ENCODE data around the gene GPR18.
"Not testable (repeated sequence)": the region's sequence is repeated elsewhere in the genome, so short reads cannot be mapped to it uniquely, and the experiment has no call there.

The GPR18 gene

DNA sequence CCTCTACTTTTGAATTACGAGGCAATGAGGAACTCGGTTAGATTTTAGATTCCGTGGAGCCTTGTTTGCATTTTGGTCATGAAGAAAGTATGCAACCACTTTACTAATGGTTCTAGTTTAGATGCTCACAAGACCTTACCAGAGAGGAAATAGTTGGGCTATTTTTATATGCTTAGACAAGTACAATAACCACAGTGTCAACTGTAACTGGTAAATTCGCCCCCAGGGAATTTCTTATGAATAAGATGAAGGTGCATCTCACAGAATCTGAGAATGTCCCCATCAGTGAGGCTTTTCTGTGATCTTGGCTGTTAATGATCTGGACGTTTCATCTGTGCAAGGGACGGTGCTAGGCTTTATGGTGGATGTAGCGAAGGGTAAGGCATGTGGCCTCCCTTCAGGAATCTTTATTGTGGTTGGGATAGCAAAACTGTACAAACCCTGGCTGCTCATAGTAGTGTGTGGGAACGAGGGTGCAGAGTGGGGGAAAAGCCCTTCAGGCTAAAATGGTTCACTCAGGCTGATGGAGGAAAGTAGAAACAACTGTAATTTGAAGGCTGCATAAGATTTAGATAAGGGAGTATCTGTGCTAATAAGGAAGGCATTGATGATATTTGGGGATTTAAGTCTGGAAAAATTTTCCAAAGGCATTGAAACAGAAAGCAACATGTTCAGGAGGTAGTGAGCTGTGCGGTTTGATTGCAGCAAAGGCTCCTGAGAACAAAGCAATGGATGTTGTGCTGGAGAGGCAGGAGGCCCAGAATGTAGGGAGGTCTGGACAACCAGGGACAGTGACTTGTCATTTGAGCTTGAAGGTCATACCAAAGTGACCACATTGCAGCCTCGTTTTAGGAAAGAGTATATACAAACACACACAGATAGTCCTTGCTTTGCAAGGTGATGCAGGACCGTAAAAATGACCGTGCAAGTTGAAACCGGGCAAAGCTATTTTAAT is 29.2 kb downstream of the GPR18 start:
- no peak for DNase-seq (ENCODE audit: low read depth)

- DNase-seq (ENCODE audit: low read depth): no peak
These were observed 30.1 kb downstream of the GPR18 start for GRCh38 chr13:99227909-99228688.

DNA sequence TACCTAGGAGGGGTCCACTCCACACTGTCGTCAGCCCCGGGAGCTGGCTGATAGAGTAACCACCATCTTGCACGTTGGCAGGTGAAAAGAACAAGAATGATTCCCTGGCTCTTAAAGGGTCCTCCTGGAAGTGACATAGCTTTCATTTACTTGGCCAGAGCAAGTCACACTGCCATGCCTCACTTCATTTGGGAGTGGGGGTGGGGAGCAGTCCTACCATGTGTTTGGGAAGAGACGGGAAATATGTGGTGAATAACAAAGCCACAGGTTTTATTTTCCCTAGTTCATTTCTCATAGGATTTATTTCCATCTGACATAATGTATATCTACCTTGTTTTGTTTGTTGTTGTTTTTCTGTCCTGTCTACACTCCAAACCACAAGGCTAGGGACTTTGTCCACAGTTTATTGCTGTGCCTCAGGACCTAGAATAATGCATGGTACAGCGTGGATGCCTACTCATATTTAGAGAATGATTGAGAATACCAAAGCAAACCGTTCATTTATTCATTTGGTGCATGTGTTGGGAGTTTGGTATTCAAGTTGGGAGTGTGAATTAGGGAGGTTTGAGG is 30.8 kb downstream of the GPR18 start:
- DNase-seq (ENCODE audit: low read depth): no peak

- DNase-seq (ENCODE audit: low read depth): no peak
These were observed 31.7 kb downstream of the GPR18 start for GRCh38 chr13:99226513-99226912.

- no peak for DNase-seq (ENCODE audit: low read depth)
These were observed 33.1 kb downstream of the GPR18 start for GRCh38 chr13:99225078-99225477.

GRCh38 chr13:99224021-99224420 is 34.2 kb downstream of the GPR18 start:
- DNase-seq (ENCODE audit: low read depth): no peak

- no peak for DNase-seq (ENCODE audit: low read depth)
These were observed 34.6 kb downstream of the GPR18 start for GRCh38 chr13:99223587-99223986.

DNA sequence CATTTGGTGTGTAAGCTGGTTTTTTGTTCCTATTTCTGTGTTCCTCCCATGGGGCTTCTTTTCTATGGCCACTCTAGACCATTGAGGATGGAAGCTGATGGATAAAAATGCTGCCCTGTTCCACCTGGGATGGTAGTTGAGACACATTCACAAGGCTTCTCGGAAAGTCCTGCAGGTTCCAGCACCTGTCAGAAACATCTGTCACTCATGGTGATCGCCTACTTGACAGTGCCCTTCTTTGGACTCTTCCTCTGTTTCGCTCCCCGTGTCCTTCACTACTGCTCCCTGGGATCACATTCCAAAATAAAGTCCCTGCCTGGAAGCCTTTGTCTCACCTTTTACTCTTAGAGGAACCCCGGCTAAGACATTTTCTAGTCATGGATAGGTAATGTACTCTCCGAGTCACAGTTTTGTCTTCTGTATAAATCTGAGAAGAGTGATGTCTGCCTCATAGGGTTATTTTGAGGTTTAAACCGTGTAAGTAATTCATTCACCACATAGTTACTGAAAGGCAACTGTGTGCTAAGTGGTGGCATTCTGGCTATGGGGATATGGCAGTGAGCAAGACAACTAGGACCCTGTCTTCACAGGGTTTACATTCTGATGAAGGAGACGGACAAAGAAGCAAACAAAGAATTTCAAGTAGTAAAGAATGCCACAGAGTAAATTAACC is 36.5 kb downstream of the GPR18 start:
- DNase-seq (ENCODE audit: low read depth): no peak

GRCh38 chr13:99220199-99220935 is 37.8 kb downstream of the GPR18 start:
- DNase-seq (ENCODE audit: low read depth): no peak

DNA sequence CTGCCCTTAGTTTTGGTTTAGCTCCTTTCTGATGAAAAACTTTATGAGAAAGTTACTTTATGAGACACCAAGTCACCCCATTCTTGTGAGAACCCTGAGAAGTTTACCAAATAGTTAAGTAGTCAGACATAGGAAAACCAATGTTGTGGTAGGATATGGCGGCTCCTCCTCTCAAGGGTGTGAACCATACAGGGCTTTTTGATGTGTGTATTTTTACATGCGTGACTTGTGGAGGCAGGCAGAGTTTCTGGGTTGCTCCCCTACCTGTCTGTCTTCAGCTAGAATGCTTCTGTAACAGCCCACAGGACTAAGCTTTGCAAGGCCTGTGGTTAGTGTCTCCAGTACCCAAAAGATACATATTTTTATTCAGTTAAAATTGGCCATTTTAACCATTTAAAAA is 39.2 kb downstream of the GPR18 start:
- no peak for DNase-seq (ENCODE audit: low read depth)

GRCh38 chr13:99218545-99218944 is 39.6 kb downstream of the GPR18 start:
- DNase-seq (ENCODE audit: low read depth): no peak

DNA sequence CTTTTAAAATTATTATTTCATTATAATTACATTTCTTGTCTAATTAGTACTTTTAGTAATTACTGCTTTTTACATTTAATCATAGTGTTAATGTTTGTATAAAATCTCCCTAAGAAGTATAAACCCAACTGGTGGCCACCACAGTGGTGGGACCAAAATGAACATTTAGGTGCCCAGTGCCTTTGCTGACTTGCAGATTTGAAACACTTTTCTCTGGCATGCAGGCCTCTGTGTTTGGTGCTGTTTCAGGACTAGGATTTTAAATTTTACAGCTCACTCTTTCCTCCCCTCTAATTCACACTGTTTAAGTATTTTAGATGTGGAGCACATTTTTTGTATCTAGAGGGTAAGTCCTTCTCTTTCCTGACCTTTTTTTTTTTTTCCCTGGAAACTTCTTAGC is 40.1 kb downstream of the GPR18 start:
- DNase-seq (ENCODE audit: low read depth): no peak

DNA sequence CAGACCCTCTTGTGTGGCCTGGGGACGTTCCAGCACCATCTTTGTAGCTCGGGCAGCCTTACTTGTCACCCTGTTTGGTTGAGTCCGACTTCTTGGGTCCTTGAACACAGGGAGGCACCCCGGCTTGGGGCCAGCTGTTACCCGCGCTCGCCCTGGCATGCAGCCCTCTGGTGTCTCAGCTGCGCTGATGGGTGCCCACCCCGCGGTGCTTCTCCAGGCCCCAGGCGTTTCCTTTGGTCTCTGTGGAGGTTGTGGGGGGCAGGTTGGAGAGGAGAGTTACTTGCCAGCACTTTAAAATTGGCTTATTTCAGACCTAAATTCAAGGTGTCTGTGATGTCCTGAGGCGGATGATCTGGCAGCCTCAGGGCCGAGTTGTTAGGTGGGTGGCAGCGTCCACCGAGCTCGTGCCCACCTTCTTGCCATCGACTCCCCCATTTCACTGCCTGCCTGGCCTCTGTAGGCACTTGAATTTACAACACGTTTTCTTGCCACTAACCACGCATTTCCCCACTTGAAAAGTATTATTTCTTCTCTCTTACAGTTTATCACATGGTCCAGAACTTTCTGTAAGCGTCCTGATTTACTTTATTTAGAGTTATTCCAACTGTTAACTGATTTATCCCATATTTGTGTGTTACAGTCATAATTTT is 40.6 kb downstream of the GPR18 start:
- DNase-seq (ENCODE audit: low read depth): no peak

DNA sequence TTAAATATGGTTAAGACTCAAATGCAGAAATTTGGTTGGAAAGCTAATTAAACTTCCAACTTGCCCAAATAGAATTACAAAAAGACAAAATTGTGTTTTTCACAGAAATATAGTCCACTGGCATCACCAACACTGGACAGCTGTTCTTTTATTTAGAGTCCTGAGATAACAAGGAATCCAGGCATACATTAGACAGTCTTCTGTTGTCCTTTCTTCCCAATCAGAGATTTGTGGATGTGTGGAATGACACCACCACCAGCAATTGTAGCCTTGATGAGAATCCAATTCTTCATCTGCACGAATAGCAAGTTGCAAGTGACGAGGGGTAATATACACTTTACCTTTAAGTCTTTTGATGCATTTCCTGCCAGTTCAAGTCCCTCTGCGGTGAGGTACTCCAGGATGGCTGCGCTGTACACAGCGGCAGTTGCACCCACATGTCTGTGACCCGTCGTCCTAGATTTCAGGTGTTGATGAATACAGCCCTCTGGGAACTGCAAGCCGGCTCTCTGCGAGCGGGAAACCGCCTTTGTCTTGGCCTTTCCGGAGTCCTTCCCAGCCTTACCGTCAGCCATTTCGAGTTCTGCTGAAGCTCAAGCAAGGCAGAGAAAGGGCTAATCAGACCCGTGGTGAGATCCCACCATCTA is 42.9 kb downstream of the GPR18 start:
- no peak for DNase-seq (ENCODE audit: low read depth)

GRCh38 chr13:99214731-99215130 is 43.4 kb downstream of the GPR18 start:
- no peak for DNase-seq (ENCODE audit: low read depth)

DNA sequence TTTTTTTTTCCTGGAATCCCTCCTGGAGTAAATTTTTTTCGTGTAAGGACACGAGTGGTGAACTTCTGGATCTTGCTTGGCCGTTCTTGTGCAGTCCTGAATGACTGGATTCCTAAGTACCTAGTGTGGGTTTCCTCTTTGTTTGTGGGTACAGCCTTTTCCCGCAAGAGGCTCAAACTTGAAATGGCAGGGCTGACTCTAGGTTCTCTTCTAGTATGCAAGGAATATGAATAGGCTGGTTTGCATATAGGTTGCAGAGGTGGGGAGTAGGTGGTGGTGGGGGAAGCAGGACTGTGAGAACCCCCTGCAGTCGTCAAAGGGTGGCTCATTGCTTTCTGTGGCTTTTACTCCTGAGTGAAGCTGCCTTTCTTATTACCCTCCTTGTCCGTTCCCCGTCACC is 43.9 kb downstream of the GPR18 start:
- no peak for DNase-seq (ENCODE audit: low read depth)

GRCh38 chr13:99211421-99212035 is 46.7 kb downstream of the GPR18 start:
- DNase-seq (ENCODE audit: low read depth): no peak

- not testable (repeated sequence) for DNase-seq (ENCODE audit: low read depth)
These were observed 47.6 kb downstream of the GPR18 start for GRCh38 chr13:99210627-99211026.

DNA sequence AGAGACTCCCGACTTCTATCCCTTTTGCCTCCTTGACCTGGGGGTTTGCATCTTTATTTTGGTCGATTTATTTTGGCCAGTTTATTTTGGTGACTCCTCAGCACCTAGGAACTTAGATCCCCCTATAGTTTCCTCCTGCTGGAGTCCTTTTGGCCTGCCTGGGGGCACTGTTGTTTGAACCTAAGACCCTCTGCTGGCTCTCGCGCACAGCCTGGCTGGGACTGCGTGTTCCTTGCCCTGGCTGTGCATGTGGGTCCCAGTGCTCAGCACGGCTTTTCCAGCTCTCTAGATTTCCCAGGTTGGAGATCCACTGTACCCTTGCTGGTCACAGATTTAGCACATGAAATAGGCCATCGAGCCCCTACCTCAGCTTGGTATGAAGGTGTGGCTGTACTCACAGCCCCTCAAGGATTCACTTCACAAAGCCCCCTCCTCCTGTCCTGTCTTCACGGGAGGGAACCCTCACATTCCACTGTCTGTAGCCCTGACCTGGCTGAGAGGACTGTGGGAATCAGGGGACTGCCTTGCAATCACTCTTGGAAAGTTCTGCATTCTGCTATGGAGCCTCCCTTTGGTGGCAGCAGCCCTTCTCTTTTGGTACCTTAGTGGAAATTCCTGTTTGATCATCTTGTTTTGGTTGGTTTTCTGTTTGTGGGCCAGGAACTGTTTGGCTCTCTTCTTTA is 49.2 kb downstream of the GPR18 start:
- DNase-seq (ENCODE audit: low read depth): no peak
